ENCODE data around the gene SRGAP3.

DNA sequence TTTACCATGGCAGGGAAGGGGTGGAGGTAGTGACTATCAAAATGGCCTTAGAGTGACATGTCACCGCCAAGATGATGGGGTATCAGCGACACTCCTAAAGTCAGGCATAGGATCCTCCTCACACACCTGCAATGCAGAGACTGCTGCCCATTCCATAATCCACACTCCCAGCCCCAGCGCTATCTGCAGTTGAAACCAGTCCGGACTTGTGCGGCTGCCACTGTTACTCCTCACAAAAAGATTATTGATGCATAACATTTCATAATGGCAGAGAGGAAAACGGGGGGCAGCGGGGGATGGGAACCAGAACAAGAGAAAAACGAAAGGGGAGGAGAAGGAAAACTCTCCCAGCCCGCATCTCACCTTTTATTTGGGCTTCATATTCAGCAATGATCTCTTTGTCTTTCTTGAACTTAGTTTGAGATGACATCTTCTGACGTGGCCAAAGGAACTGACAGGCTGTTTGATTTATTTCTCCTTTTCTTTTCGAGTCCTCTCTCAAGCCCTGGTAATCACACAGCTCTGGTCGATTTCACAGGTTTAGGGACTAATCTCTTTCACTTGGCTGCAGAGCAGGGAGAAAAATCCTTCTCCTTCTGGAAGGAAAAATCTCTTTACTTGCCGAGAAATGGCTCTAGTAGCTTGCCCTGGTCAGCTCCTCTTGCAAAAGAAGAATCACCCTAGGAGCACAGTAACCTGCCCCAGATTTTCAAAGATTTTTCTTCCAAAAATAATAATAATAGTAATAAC is 749 bp downstream of the SRGAP3 start:
- TF ChIP-seq POLR2A (IDR thresholded peaks at IDR 0.05): no peak
- TF ChIP-seq, protein P1, sequence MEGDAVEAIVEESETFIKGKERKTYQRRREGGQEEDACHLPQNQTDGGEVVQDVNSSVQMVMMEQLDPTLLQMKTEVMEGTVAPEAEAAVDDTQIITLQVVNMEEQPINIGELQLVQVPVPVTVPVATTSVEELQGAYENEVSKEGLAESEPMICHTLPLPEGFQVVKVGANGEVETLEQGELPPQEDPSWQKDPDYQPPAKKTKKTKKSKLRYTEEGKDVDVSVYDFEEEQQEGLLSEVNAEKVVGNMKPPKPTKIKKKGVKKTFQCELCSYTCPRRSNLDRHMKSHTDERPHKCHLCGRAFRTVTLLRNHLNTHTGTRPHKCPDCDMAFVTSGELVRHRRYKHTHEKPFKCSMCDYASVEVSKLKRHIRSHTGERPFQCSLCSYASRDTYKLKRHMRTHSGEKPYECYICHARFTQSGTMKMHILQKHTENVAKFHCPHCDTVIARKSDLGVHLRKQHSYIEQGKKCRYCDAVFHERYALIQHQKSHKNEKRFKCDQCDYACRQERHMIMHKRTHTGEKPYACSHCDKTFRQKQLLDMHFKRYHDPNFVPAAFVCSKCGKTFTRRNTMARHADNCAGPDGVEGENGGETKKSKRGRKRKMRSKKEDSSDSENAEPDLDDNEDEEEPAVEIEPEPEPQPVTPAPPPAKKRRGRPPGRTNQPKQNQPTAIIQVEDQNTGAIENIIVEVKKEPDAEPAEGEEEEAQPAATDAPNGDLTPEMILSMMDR (IDR thresholded peaks at IDR 0.05): no peak

All from lower leg skin (tissue), 3 donors.